ENCODE data around the gene ZNF43.
"Not testable (repeated sequence)": the region's sequence is repeated elsewhere in the genome, so short reads cannot be mapped to it uniquely, and the experiment has no call there.

ZNF43 gene

GRCh38 chr19:21835810-21836444, at the start of gene ZNF43:
Gene ZNF43, minus strand, starts transcription at chr19:21836182. Its CDS starts 144 bp downstream, at chr19:21836038.
- peak; percentile 76 for DNase-seq (ENCODE audit: low spot score)

GRCh38 chr19:21885516-21885915, 49.5 kb upstream of the ZNF43 start:
- not testable (repeated sequence) for DNase-seq (ENCODE audit: low spot score)

- not testable (repeated sequence) for DNase-seq (ENCODE audit: low spot score)
Measured at GRCh38 chr19:21884786-21885185, 48.8 kb upstream of the ZNF43 start.

GRCh38 chr19:21883516-21883915, 47.5 kb upstream of the ZNF43 start:
- no peak for DNase-seq (ENCODE audit: low spot score)

- not testable (repeated sequence) for DNase-seq (ENCODE audit: low spot score)
Measured at GRCh38 chr19:21880761-21881160, 44.8 kb upstream of the ZNF43 start.

GRCh38 chr19:21878646-21879045, 42.7 kb upstream of the ZNF43 start:
- no peak for DNase-seq (ENCODE audit: low spot score)

GRCh38 chr19:21877976-21878375, 42.0 kb upstream of the ZNF43 start:
- DNase-seq (ENCODE audit: low spot score): no peak

GRCh38 chr19:21876608-21877007, 40.6 kb upstream of the ZNF43 start:
- not testable (repeated sequence) for DNase-seq (ENCODE audit: low spot score)

- no peak for DNase-seq (ENCODE audit: low spot score)
Measured at GRCh38 chr19:21856773-21857514, 21.0 kb upstream of the ZNF43 start.

- DNase-seq (ENCODE audit: low spot score): peak; percentile 94
Measured at GRCh38 chr19:21851596-21852345, 15.8 kb upstream of the ZNF43 start.

GRCh38 chr19:21850656-21851255, 14.8 kb upstream of the ZNF43 start:
- DNase-seq (ENCODE audit: low spot score): no peak

- DNase-seq (ENCODE audit: low spot score): no peak
Measured at GRCh38 chr19:21848706-21849105, 12.7 kb upstream of the ZNF43 start.

- DNase-seq (ENCODE audit: low spot score): no peak
Measured at GRCh38 chr19:21843081-21843480, 7.1 kb upstream of the ZNF43 start.

- no peak for DNase-seq (ENCODE audit: low spot score)
Measured at GRCh38 chr19:21841488-21842097, 5.6 kb upstream of the ZNF43 start.

GRCh38 chr19:21841081-21841480, 5.1 kb upstream of the ZNF43 start:
- DNase-seq (ENCODE audit: low spot score): no peak

GRCh38 chr19:21839976-21840375, 4.0 kb upstream of the ZNF43 start:
- no peak for DNase-seq (ENCODE audit: low spot score)

- no peak for DNase-seq (ENCODE audit: low spot score)
Measured at GRCh38 chr19:21838646-21839045, 2.7 kb upstream of the ZNF43 start.

- DNase-seq (ENCODE audit: low spot score): no peak
Measured at GRCh38 chr19:21835429-21835809, 563 bp downstream of the ZNF43 start.

- no peak for DNase-seq (ENCODE audit: low spot score)
Measured at GRCh38 chr19:21833733-21834132, 2.2 kb downstream of the ZNF43 start.

GRCh38 chr19:21824679-21825078, 11.3 kb downstream of the ZNF43 start:
- DNase-seq (ENCODE audit: low spot score): no peak

GRCh38 chr19:21823224-21823623, 12.8 kb downstream of the ZNF43 start:
- no peak for DNase-seq (ENCODE audit: low spot score)

- DNase-seq (ENCODE audit: low spot score): no peak
Measured at GRCh38 chr19:21812448-21812847, 23.5 kb downstream of the ZNF43 start.

All from iPS-NIHi11 (cell line).